Memory B cell (primary cell): ENCODE measurements around the gene DOCK9.

ENCODE experiments used
- ATAC-seq: fragments of 150-1000 bp; cut with Tn5 transposase; 2 replicates; pipeline ENCODE4 v1.10.0; 2021; ENCODE audit warnings: low read depth, mild to moderate bottlenecking, moderate library complexity
- DNase-seq, 2 donors: peaks; one replicate each; pipeline ENCODE4 v3.0.0; 2022; ENCODE audit warnings: low spot score in 2 of 2
- H3K27ac Mint-ChIP-seq: one replicate; pipeline ENCODE4 v1.8.0; 2022; ENCODE audit warnings: mild to moderate bottlenecking, moderate library complexity, mixed read lengths
- H3K27me3 Mint-ChIP-seq: one replicate; pipeline ENCODE4 v1.8.0; 2022; ENCODE audit warnings: mixed read lengths
- H3K36me3 Mint-ChIP-seq: one replicate; pipeline ENCODE4 v1.8.0; 2022; ENCODE audit warnings: mild to moderate bottlenecking, mixed read lengths
- H3K4me1 Mint-ChIP-seq: one replicate; pipeline ENCODE4 v1.8.0; 2022; ENCODE audit warnings: mixed read lengths
- H3K4me3 Mint-ChIP-seq: one replicate; pipeline ENCODE4 v1.8.0; 2022; ENCODE audit warnings: mild to moderate bottlenecking, moderate library complexity, mixed read lengths
- H3K9me3 Mint-ChIP-seq: one replicate; pipeline ENCODE4 v1.8.0; 2022; ENCODE audit warnings: mixed read lengths

Gene DOCK9

GRCh38 chr13:98751861-98752466, 225.9 kb downstream of the DOCK9 start:
- Mint-ChIP-seq H3K4me3 (no peak overlapping the region), H3K36me3 (no peaks in the 10 kb centered on the region), H3K9me3 (peaks cover 3% of the 10 kb centered on the region), H3K27me3 (peaks cover 21% of the 10 kb centered on the region), H3K27ac (no peak overlapping the region), H3K4me1 (no peaks in the 10 kb centered on the region)
- ATAC-seq (no peak), DNase-seq (no peak)

- ATAC-seq (no peak), DNase-seq (no peak)
- Mint-ChIP-seq H3K4me3 (no peak overlapping the region), H3K27ac (no peak overlapping the region), H3K4me1 (no peaks in the 10 kb centered on the region), H3K36me3 (no peaks in the 10 kb centered on the region), H3K9me3 (peaks cover 3% of the 10 kb centered on the region), H3K27me3 (peaks cover 21% of the 10 kb centered on the region)
These were observed 226.5 kb downstream of the DOCK9 start for GRCh38 chr13:98751367-98751782.

- peaks cover 6% of the 10 kb centered on the region for H3K9me3 Mint-ChIP-seq
- H3K36me3 Mint-ChIP-seq: no peaks in the 10 kb centered on the region
- H3K27me3 Mint-ChIP-seq: peaks cover 17% of the 10 kb centered on the region
- ATAC-seq (no peak), DNase-seq (no peak)
- H3K4me1 Mint-ChIP-seq: no peaks in the 10 kb centered on the region
- H3K4me3 Mint-ChIP-seq: no peak overlapping the region
- no peak overlapping the region for H3K27ac Mint-ChIP-seq
These were observed 228.4 kb downstream of the DOCK9 start for GRCh38 chr13:98749501-98749900.

- H3K4me3 Mint-ChIP-seq: no peak overlapping the region
- no peaks in the 10 kb centered on the region for H3K36me3 Mint-ChIP-seq
- H3K9me3 Mint-ChIP-seq: peaks cover 3% of the 10 kb centered on the region
- DNase-seq (no peak), ATAC-seq (no peak)
- H3K27ac Mint-ChIP-seq: no peak overlapping the region
- H3K4me1 Mint-ChIP-seq: no peaks in the 10 kb centered on the region
- H3K27me3 Mint-ChIP-seq: peaks cover 8% of the 10 kb centered on the region
These were observed 230.9 kb downstream of the DOCK9 start for GRCh38 chr13:98746968-98747367.
